ENCODE results near the gene FAM83C.

FAM83C gene

DNA sequence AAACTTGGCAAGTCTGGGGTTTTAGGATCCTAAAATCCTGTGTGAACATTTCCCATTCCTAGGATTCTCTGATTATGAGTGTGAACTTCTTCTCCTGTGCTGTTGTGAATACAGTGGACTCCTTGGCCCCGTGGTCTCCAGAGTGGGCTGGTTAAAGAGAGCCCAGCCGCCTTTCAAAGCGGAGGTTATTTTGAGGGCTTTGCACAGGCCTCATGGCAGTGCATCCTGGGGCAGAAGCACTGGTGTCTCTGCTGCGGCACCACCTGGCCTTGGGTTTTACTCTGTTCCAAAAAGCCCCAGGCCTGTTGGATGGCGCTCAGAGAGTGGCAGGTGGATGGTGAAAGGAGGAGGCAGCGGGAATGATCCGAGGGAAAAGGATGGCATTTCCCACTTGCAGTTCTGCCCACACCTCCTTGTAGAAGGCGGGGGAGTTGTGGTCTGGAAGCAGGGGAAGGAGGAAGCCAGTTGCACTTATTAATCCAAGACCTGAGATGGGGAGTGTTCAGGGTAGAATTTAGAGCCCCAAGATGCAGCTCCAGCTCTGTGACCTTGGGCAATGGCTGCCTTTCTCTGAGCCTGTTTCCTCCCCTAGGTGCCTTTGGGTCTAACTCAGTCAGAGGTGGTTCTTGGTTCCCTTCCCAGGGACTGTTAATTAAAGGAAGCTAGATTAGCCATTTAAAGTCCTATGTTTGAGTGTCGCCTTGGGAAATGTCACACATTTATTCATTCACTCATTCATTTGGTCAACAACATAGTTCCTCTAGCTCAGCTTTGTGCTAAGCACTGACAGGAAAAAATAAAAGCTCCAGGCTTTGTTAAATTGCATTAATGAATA, 43.4 kb downstream of the FAM83C start:
- H3K4me1 ChIP-seq (ENCODE audit: control insufficient read depth, insufficient read depth, low read length, unreplicated experiment), result no peaks in the 10 kb centered on the region
- H3K27ac ChIP-seq (ENCODE audit: low read depth, low read length), result no peak overlapping the region

DNA sequence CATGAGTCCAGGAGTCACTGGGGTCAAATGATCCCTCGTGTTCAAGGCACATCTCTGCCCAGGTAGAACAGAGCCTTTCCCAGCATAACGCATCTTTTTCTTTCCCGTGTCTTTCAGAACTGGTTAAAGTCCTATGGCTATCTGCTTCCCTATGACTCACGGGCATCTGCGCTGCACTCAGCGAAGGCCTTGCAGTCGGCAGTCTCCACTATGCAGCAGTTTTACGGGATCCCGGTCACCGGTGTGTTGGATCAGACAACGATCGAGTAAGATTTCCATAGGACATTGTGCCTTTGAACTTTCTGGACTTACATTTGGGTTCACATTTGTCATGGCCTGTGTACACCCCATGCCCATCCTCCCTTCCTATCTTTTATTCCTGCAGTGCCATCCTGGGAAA, 45.5 kb downstream of the FAM83C start:
- H3K4me1 ChIP-seq (ENCODE audit: control insufficient read depth, insufficient read depth, low read length, unreplicated experiment), result no peaks in the 10 kb centered on the region
- no peak overlapping the region for H3K4me3 ChIP-seq (ENCODE audit: low read depth, low read length)
- no peak overlapping the region for H2AFZ ChIP-seq (ENCODE audit: low read length, unreplicated experiment)
- H3K36me3 ChIP-seq (ENCODE audit: insufficient read depth, low read length), result no peaks in the 10 kb centered on the region
- no peak overlapping the region for H3K27ac ChIP-seq (ENCODE audit: low read depth, low read length)
- no peaks in the 10 kb centered on the region for H3K79me2 ChIP-seq (ENCODE audit: control insufficient read depth, insufficient read depth, low read length, unreplicated experiment)
- no peaks in the 10 kb centered on the region for H3K27me3 ChIP-seq (ENCODE audit: insufficient read depth, low read length)

More for the DNA sequence above, 43.4 kb downstream of the FAM83C start:
- H3K27me3 ChIP-seq (ENCODE audit: insufficient read depth, low read length), result no peaks in the 10 kb centered on the region
- H2AFZ ChIP-seq (ENCODE audit: low read length, unreplicated experiment), result no peak overlapping the region
- H3K79me2 ChIP-seq (ENCODE audit: control insufficient read depth, insufficient read depth, low read length, unreplicated experiment), result no peaks in the 10 kb centered on the region
- no peaks in the 10 kb centered on the region for H3K36me3 ChIP-seq (ENCODE audit: insufficient read depth, low read length)
- H3K4me3 ChIP-seq (ENCODE audit: low read depth, low read length), result no peak overlapping the region

DNA sequence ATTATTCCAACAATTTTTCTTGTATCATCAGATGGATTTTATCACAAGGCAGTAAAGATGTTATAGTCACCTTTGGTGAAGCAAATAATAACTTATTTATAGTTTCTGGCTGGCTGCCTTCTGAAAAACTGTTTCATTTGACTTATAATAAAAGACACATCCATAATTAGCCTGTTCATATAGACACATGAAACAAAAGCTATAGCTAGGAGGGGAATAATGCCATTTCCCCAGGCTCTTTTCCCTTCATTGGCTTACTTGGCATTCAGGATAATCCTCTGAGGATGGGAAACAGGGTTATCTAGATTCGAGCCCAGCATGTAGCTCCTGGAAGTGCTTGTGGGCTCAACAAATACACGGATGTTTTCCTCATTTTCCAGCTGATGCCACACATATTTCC, 48.2 kb downstream of the FAM83C start:
- no peaks in the 10 kb centered on the region for H3K79me2 ChIP-seq (ENCODE audit: control insufficient read depth, insufficient read depth, low read length, unreplicated experiment)
- H3K4me3 ChIP-seq (ENCODE audit: low read depth, low read length), result no peak overlapping the region
- H2AFZ ChIP-seq (ENCODE audit: low read length, unreplicated experiment), result no peak overlapping the region
- H3K36me3 ChIP-seq (ENCODE audit: insufficient read depth, low read length), result no peaks in the 10 kb centered on the region
- H3K27ac ChIP-seq (ENCODE audit: low read depth, low read length), result no peak overlapping the region
- no peaks in the 10 kb centered on the region for H3K4me1 ChIP-seq (ENCODE audit: control insufficient read depth, insufficient read depth, low read length, unreplicated experiment)
- no peaks in the 10 kb centered on the region for H3K27me3 ChIP-seq (ENCODE audit: insufficient read depth, low read length)

DNA sequence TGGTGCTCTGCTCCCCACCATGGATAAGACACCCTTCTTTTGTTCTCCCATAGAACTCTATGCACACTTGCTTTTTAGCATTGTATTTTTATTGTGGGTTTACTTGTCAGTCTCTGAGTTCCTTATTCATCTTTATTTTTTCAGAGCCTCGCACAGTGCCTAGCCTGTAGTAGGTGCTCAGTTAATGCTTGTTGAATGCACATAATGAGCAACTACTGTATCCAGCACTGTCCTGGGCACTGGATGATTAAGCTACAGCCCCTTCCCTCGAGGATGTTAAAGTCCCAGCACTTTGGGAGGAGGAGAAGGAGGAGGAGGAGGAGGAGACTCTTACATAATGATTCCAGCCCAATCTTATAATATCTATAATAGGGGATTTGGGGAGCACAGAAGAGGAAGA, 48.9 kb downstream of the FAM83C start:
- no peaks in the 10 kb centered on the region for H3K27me3 ChIP-seq (ENCODE audit: insufficient read depth, low read length)

DNA sequence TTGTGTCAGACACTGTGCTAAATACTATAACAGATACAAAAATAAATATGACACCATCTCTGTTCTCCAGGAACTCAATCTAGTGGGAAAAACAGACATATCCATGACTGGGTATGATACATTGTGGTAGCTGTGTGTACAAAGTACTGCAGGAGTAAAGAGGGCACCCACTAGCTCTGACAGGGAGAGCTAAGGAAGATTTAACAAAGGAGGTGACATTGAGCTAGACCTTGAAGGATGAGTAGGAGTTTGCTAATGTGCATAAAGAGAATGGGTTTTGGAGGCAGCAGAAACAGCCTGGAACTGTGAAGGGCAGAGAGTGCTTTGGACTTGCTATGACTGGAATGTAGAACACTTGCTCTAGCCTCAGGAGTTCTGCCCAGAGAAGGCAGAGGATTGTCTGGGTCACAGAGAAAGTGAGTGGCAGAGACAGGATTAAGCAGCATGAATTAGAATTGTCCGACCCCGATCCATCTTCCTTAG, 51.4 kb downstream of the FAM83C start:
- Histone ChIP-seq H3K4me3 (ENCODE audit: low read depth, low read length) (no peak overlapping the region), H3K79me2 (ENCODE audit: control insufficient read depth, insufficient read depth, low read length, unreplicated experiment) (no peaks in the 10 kb centered on the region), H3K36me3 (ENCODE audit: insufficient read depth, low read length) (no peaks in the 10 kb centered on the region), H2AFZ (ENCODE audit: low read length, unreplicated experiment) (no peak overlapping the region), H3K27ac (ENCODE audit: low read depth, low read length) (no peak overlapping the region), H3K4me1 (ENCODE audit: control insufficient read depth, insufficient read depth, low read length, unreplicated experiment) (no peaks in the 10 kb centered on the region), H3K27me3 (ENCODE audit: insufficient read depth, low read length) (no peaks in the 10 kb centered on the region)

More for the DNA sequence above, 48.9 kb downstream of the FAM83C start:
- Histone ChIP-seq H3K4me3 (ENCODE audit: low read depth, low read length) (no peak overlapping the region), H3K27ac (ENCODE audit: low read depth, low read length) (no peak overlapping the region), H3K36me3 (ENCODE audit: insufficient read depth, low read length) (no peaks in the 10 kb centered on the region), H2AFZ (ENCODE audit: low read length, unreplicated experiment) (no peak overlapping the region), H3K4me1 (ENCODE audit: control insufficient read depth, insufficient read depth, low read length, unreplicated experiment) (no peaks in the 10 kb centered on the region), H3K79me2 (ENCODE audit: control insufficient read depth, insufficient read depth, low read length, unreplicated experiment) (no peaks in the 10 kb centered on the region)

DNA sequence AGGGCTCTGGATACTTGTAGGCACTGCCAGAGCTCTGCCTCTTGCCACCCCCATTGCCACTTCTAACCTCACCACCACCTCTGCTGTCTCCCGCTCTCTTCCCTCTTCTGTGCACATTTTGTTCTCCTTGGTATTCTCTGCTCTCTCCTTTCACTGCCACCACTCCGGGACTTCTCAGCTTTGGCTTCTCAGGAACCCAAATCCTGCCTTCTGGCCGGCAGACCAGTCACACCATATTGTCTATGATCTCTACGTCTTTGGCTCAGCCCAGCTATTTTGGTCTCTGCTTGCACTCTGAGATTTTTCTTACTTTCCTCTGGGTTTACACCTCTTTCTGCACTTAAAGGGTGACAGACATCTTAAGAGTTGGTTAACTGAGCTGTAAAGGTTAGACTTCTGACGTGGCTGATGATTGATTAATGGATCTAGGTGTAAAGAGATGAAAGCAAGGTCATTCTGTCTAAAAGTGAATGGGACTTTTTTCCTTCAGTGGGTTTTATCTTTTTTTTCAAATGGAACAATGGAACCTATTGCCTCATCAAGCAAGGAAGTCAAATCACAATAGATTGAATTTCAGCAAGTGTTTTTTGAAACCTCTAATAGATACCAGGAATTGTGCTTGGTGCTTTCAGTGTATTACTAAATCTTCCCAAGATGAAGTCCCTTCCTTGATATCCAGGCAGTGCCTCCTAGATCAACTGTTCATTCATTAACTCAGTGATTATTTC, 52.0 kb downstream of the FAM83C start:
- Histone ChIP-seq H3K27me3 (ENCODE audit: insufficient read depth, low read length) (no peaks in the 10 kb centered on the region), H3K4me1 (ENCODE audit: control insufficient read depth, insufficient read depth, low read length, unreplicated experiment) (no peaks in the 10 kb centered on the region), H3K27ac (ENCODE audit: low read depth, low read length) (no peak overlapping the region), H3K79me2 (ENCODE audit: control insufficient read depth, insufficient read depth, low read length, unreplicated experiment) (no peaks in the 10 kb centered on the region), H3K36me3 (ENCODE audit: insufficient read depth, low read length) (no peaks in the 10 kb centered on the region), H2AFZ (ENCODE audit: low read length, unreplicated experiment) (no peak overlapping the region), H3K4me3 (ENCODE audit: low read depth, low read length) (no peak overlapping the region)

DNA sequence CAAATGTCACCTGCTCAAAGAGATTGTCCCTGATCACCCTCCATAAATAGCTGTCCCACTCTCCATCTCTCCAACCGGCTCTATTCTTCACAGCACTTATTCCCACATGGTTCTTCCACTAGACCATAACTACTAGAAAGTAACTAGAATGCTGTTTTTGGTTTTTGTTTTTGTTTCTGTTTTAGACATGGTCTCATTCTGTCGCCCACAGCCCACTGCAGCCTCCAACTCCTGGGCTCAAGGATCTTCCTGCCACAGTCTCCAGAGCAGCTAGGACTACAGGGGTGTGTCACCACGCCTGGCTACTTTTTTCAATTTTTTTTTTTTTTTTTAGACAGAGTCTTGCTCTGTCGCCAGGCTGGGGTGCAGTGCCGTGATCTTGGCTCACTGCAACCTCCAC, 53.5 kb downstream of the FAM83C start:
- H3K27ac ChIP-seq (ENCODE audit: low read depth, low read length), result no peak overlapping the region
- H3K27me3 ChIP-seq (ENCODE audit: insufficient read depth, low read length), result no peaks in the 10 kb centered on the region
- no peaks in the 10 kb centered on the region for H3K36me3 ChIP-seq (ENCODE audit: insufficient read depth, low read length)
- H3K4me1 ChIP-seq (ENCODE audit: control insufficient read depth, insufficient read depth, low read length, unreplicated experiment), result no peaks in the 10 kb centered on the region
- H3K4me3 ChIP-seq (ENCODE audit: low read depth, low read length), result no peak overlapping the region
- no peak overlapping the region for H2AFZ ChIP-seq (ENCODE audit: low read length, unreplicated experiment)
- H3K79me2 ChIP-seq (ENCODE audit: control insufficient read depth, insufficient read depth, low read length, unreplicated experiment), result no peaks in the 10 kb centered on the region

DNA sequence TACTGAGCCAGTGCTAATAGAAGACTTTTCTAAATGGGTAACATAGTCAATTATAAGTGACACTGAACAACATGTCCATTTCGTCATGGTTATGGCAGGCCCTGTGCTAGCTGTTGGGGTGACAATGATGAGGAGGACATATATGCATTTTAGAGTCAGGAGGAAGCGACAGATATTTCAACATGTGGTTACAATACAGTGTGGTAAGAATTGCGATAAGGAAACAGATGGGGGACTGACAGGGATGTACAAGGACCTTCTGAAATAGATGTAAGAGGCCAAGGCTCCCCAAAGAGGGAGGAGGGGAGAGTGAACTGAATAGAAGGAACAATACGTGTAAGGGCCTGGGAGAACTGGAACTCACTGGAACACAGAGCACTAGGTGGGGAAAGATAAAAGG, 54.1 kb downstream of the FAM83C start:
- Histone ChIP-seq H3K36me3 (ENCODE audit: insufficient read depth, low read length) (no peaks in the 10 kb centered on the region), H3K27ac (ENCODE audit: low read depth, low read length) (no peak overlapping the region), H3K79me2 (ENCODE audit: control insufficient read depth, insufficient read depth, low read length, unreplicated experiment) (no peaks in the 10 kb centered on the region), H3K4me3 (ENCODE audit: low read depth, low read length) (no peak overlapping the region), H3K4me1 (ENCODE audit: control insufficient read depth, insufficient read depth, low read length, unreplicated experiment) (no peaks in the 10 kb centered on the region), H3K27me3 (ENCODE audit: insufficient read depth, low read length) (no peaks in the 10 kb centered on the region), H2AFZ (ENCODE audit: low read length, unreplicated experiment) (no peak overlapping the region)

DNA sequence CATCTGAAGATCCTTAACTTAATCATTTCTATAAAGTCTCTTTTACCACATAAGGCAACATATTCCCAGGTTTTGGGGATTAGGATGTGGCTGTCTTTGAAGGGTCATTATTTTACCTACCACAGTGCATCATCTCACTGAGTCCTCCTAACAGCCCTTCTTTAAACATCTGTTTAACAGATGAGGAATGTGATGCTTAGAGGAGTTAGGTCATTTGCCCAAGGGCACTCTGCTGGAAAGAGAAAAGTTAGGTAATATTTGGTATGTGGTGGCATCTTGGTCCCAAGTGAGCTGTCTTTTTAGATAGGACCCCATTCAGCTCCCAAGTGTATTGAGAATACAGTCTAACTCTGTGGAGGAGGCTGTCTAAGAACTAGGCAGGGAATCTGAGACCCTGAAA, 54.7 kb downstream of the FAM83C start:
- Histone ChIP-seq H3K36me3 (ENCODE audit: insufficient read depth, low read length) (no peaks in the 10 kb centered on the region), H3K4me3 (ENCODE audit: low read depth, low read length) (no peak overlapping the region), H3K79me2 (ENCODE audit: control insufficient read depth, insufficient read depth, low read length, unreplicated experiment) (no peaks in the 10 kb centered on the region), H2AFZ (ENCODE audit: low read length, unreplicated experiment) (no peak overlapping the region), H3K27ac (ENCODE audit: low read depth, low read length) (no peak overlapping the region), H3K4me1 (ENCODE audit: control insufficient read depth, insufficient read depth, low read length, unreplicated experiment) (no peaks in the 10 kb centered on the region), H3K27me3 (ENCODE audit: insufficient read depth, low read length) (no peaks in the 10 kb centered on the region)

DNA sequence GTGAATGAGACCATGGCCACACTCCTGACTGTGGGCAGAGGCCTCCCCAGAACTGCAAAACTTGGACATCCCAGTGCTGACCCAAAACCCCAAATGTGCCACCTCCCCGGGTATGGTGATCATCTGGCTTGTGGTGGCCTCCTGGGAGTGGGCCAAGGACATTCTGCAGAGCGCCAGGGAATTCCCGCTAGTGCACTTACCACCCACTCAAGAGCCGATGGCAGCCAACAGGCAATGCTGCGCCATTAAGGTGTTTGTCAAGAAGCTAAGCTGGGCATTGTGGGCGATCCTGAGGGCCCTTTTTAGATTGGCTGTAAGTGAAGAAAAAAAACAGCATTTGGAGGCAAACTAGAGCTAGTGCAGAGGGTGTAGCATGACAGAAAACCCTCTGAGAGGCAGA, 56.3 kb downstream of the FAM83C start:
- Histone ChIP-seq H3K4me3 (ENCODE audit: low read depth, low read length) (no peak overlapping the region), H3K4me1 (ENCODE audit: control insufficient read depth, insufficient read depth, low read length, unreplicated experiment) (peaks cover 3% of the 10 kb centered on the region), H3K79me2 (ENCODE audit: control insufficient read depth, insufficient read depth, low read length, unreplicated experiment) (no peaks in the 10 kb centered on the region), H3K27me3 (ENCODE audit: insufficient read depth, low read length) (no peaks in the 10 kb centered on the region), H3K27ac (ENCODE audit: low read depth, low read length) (no peak overlapping the region), H2AFZ (ENCODE audit: low read length, unreplicated experiment) (no peak overlapping the region), H3K36me3 (ENCODE audit: insufficient read depth, low read length) (no peaks in the 10 kb centered on the region)
